ENCODE data around the gene DSPP. TPM values are rescaled to one million over a fixed set of nuclear protein-coding genes. Genes with fewer than 3 reads are reported as not detected.
"Not testable (repeated sequence)": the region's sequence is repeated elsewhere in the genome, so short reads cannot be mapped to it uniquely, and the experiment has no call there.

DSPP gene
- total RNA-seq, 6 experiments from 2014 or later = not detected

DNA sequence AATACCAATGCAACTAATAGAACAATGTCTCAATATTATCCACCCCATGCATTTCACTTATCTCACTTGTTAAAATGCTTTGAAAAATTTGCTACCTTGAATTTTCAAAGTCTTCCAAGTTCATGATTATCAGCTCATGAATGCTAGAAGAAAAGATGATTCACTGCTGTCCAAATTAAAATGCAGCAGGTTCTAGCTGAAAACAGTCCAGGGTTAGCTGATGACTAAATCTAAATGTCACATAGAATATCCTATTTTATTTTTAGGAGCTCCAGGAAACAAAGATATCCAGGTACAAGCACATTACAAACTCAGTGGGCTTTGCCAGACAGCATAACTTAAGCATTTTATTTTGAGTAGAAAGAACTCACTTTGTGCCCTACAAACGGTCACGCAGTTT, 41.1 kb upstream of the DSPP start:
- Histone ChIP-seq H3K36me3 (no peaks in the 10 kb centered on the region), H3K27me3 (no peaks in the 10 kb centered on the region), H3K27ac (no peak overlapping the region), H3K9me3 (no peaks in the 10 kb centered on the region), H3K4me1 (no peaks in the 10 kb centered on the region), H3K4me3 (no peak overlapping the region)
- TF ChIP-seq, protein P1, sequence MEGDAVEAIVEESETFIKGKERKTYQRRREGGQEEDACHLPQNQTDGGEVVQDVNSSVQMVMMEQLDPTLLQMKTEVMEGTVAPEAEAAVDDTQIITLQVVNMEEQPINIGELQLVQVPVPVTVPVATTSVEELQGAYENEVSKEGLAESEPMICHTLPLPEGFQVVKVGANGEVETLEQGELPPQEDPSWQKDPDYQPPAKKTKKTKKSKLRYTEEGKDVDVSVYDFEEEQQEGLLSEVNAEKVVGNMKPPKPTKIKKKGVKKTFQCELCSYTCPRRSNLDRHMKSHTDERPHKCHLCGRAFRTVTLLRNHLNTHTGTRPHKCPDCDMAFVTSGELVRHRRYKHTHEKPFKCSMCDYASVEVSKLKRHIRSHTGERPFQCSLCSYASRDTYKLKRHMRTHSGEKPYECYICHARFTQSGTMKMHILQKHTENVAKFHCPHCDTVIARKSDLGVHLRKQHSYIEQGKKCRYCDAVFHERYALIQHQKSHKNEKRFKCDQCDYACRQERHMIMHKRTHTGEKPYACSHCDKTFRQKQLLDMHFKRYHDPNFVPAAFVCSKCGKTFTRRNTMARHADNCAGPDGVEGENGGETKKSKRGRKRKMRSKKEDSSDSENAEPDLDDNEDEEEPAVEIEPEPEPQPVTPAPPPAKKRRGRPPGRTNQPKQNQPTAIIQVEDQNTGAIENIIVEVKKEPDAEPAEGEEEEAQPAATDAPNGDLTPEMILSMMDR (IDR thresholded peaks at IDR 0.05) = no peak
- no peak for TF ChIP-seq POLR2A (IDR thresholded peaks at IDR 0.05)
- WGBS (ENCODE audit: insufficient coverage, low coverage, low lambda C conversion rate, missing lambda C conversion rate) = 86% methylated on average over 2 of the region's 2 CpGs
- intact Hi-C loops (cut with DNase I) = no loop called here
- ATAC-seq (no peak), DNase-seq (no peak)

DNA sequence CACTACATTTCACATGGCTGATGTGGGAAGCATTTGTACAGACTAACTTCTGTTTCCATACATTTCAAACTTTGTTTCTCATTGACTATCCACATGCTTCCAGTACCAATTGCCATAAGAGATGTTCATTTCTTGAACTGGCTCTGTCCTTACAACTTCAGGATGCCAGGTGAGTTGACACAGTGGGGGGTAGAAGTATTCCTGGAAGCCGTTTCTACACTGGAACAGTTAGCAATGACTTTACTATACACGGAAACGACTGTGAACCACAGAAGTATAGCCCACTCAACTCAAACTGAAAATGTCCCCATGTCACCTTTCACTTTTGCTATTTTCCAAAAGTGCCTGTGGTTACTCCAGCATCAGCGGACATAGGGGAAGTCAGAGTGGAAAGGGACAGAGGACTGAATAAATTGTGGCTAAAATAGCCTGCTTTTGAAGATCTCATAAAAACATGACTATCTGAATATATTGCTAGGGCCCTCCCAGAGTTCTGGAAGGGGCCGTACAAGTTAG, 38.0 kb upstream of the DSPP start:
- ATAC-seq = no peak
- no peak for DNase-seq
- H3K36me3 ChIP-seq = no peaks in the 10 kb centered on the region
- no peak overlapping the region for H3K27ac ChIP-seq
- no peaks in the 10 kb centered on the region for H3K4me1 ChIP-seq
- H3K4me3 ChIP-seq = no peak overlapping the region
- 48% methylated on average over 5 of the region's 5 CpGs for WGBS (ENCODE audit: insufficient coverage, low coverage, low lambda C conversion rate, missing lambda C conversion rate)
- no peaks in the 10 kb centered on the region for H3K27me3 ChIP-seq
- intact Hi-C loops (cut with DNase I) = no loop called here
- no peaks in the 10 kb centered on the region for H3K9me3 ChIP-seq
- no peak for TF ChIP-seq POLR2A (IDR thresholded peaks at IDR 0.05)

DNA sequence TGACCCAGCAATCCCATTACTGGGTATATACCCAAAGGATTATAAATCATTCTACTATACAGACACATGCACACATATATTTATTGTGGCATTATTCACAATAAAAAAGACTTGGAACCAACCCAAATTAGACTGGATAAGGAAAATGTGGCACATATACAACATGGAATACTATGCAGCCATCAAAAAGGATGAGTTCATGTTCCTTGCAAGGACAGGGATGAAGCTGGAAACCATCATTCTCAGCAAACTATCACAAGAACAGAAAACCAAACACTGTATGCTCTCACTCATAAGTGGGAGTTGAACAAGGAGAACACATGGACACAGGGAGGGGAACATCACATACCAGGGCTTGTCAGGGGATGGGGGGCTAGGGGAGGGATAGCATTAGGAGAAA, 34.0 kb upstream of the DSPP start:
- H3K27me3 ChIP-seq; intact Hi-C loops (cut with DNase I); H3K27ac ChIP-seq; ATAC-seq; H3K36me3 ChIP-seq; H3K4me3 ChIP-seq; H3K4me1 ChIP-seq; DNase-seq; H3K9me3 ChIP-seq: not testable (repeated sequence)

DNA sequence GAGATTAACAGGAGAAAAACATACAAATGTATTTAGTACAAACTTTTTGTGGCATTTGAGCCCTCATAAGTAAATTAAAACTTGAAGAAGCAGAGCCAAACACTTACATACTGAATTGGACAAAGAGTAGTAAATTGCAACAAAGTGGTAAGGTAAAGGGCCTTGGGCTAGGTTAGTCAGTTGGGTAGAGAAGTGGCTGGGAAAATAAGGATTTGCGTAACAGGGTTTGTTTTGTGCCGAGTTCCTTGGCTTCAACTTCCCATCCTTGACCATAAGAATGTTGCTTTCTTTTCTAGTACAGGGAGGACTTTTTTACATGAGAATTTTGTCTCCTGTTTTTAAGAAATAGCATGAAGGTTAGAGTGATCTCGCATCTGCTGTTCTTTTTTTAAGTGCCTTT, 33.3 kb upstream of the DSPP start:
- 45% methylated on average over 3 of the region's 3 CpGs for WGBS (ENCODE audit: insufficient coverage, low coverage, low lambda C conversion rate, missing lambda C conversion rate)
- no peaks in the 10 kb centered on the region for H3K4me1 ChIP-seq
- H3K27ac ChIP-seq = no peak overlapping the region
- H3K9me3 ChIP-seq = no peaks in the 10 kb centered on the region
- H3K4me3 ChIP-seq = no peak overlapping the region
- ATAC-seq (no peak), DNase-seq (no peak)
- intact Hi-C loops (cut with DNase I) = no loop called here
- no peaks in the 10 kb centered on the region for H3K36me3 ChIP-seq
- H3K27me3 ChIP-seq = no peaks in the 10 kb centered on the region
- TF ChIP-seq, protein P1 (IDR thresholded peaks at IDR 0.05) = no peak
- no peak for TF ChIP-seq POLR2A (IDR thresholded peaks at IDR 0.05)

DNA sequence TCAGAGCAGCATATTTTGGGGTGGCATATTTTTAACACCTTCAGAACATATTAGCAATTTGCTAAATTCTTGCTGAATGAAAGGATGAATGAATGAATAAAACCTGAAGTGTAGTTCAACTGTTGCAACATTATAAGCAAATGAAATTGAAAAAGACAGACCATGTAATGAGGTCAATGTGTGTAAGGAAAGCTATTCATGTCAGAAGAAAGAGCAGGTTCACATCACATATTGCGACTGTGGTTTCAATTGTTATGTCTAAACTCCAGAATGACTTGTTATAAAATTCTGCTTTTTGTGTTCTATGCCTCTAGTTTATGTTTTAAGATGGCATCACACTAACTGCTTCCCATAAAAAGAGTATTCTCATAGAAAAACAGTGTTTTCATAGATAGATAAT, 32.9 kb upstream of the DSPP start:
- intact Hi-C loops (cut with DNase I) = no loop called here
- Histone ChIP-seq H3K4me1 (no peaks in the 10 kb centered on the region), H3K4me3 (no peak overlapping the region), H3K9me3 (no peaks in the 10 kb centered on the region), H3K27me3 (no peaks in the 10 kb centered on the region), H3K27ac (no peak overlapping the region), H3K36me3 (no peaks in the 10 kb centered on the region)
- WGBS (ENCODE audit: insufficient coverage, low coverage, low lambda C conversion rate, missing lambda C conversion rate) = 62% methylated on average over 1 of the region's 1 CpG
- TF ChIP-seq, protein P1 (IDR thresholded peaks at IDR 0.05) = no peak
- no peak for TF ChIP-seq POLR2A (IDR thresholded peaks at IDR 0.05)
- DNase-seq (no peak), ATAC-seq (no peak)

DNA sequence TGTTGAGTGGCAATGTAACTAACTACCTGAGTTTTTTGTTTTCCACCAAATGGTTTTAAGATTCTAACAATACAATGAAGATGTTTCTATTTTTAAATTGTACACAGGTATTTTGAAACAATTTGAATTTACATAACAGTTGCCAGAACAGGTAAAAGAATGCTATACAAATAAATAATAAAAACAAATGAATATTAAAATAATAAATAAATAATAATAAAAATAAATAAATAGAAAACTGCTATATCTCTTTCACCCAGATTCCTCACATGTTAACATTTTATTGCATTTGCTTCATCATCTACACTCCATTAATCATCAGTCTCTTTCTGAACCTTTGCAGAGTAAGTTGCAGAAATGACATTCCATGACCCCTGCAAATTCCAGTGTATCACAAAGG, 32.3 kb upstream of the DSPP start:
- Histone ChIP-seq H3K4me1 (no peaks in the 10 kb centered on the region), H3K27ac (no peak overlapping the region), H3K9me3 (no peaks in the 10 kb centered on the region), H3K4me3 (no peak overlapping the region), H3K27me3 (no peaks in the 10 kb centered on the region), H3K36me3 (no peaks in the 10 kb centered on the region)
- no peak for ATAC-seq
- intact Hi-C loops (cut with DNase I) = no loop called here
- DNase-seq = no peak
- TF ChIP-seq POLR2A (IDR thresholded peaks at IDR 0.05) = no peak
- TF ChIP-seq, protein P1 (IDR thresholded peaks at IDR 0.05) = no peak

Measured in right lobe of liver (tissue), 6 donors.